ENCODE results near the gene ACOT6.
A peak's percentile ranks its signal among the peaks of the same experiment; 100 is the strongest.

ACOT6 gene

GRCh38 chr14:73599499-73599898, 12.8 kb upstream of the ACOT6 start:
- TF ChIP-seq CTCF (conservative IDR thresholded peaks at IDR 0.05; ENCODE audit: low read depth, low read length): no peak
- DNase-seq (ENCODE audit: low read depth): no peak
- H3K4me3 ChIP-seq (ENCODE audit: low read length): no peak overlapping the region

- no peak for DNase-seq (ENCODE audit: low read depth)
- no peak overlapping the region for H3K4me3 ChIP-seq (ENCODE audit: low read length)
- TF ChIP-seq CTCF (conservative IDR thresholded peaks at IDR 0.05; ENCODE audit: low read depth, low read length): no peak
Measured at GRCh38 chr14:73602994-73603393, 9.3 kb upstream of the ACOT6 start.

GRCh38 chr14:73606271-73606670, 6.0 kb upstream of the ACOT6 start:
- no peak for DNase-seq (ENCODE audit: low read depth)
- TF ChIP-seq CTCF (conservative IDR thresholded peaks at IDR 0.05; ENCODE audit: low read depth, low read length): no peak
- H3K4me3 ChIP-seq (ENCODE audit: low read length): no peak overlapping the region

GRCh38 chr14:73607241-73607640, 5.1 kb upstream of the ACOT6 start:
- no peak for DNase-seq (ENCODE audit: low read depth)
- no peak overlapping the region for H3K4me3 ChIP-seq (ENCODE audit: low read length)
- no peak for TF ChIP-seq CTCF (conservative IDR thresholded peaks at IDR 0.05; ENCODE audit: low read depth, low read length)

GRCh38 chr14:73610687-73611086, 1.6 kb upstream of the ACOT6 start:
- DNase-seq (ENCODE audit: low read depth): peak; percentile 63
- TF ChIP-seq CTCF (conservative IDR thresholded peaks at IDR 0.05; ENCODE audit: low read depth, low read length): no peak
- no peak overlapping the region for H3K4me3 ChIP-seq (ENCODE audit: low read length)

GRCh38 chr14:73613046-73613383, 698 bp downstream of the ACOT6 start:
- peak overlapping the region; percentile 54 for H3K4me3 ChIP-seq (ENCODE audit: low read length)
- no peak for DNase-seq (ENCODE audit: low read depth)
- no peak for TF ChIP-seq CTCF (conservative IDR thresholded peaks at IDR 0.05; ENCODE audit: low read depth, low read length)

- no peak for DNase-seq (ENCODE audit: low read depth)
- no peak overlapping the region for H3K4me3 ChIP-seq (ENCODE audit: low read length)
- no peak for TF ChIP-seq CTCF (conservative IDR thresholded peaks at IDR 0.05; ENCODE audit: low read depth, low read length)
Measured at GRCh38 chr14:73613419-73613963, 1.2 kb downstream of the ACOT6 start.
